ENCODE measurements around the gene ZNRF3.
"Not testable (repeated sequence)": the region's sequence is repeated elsewhere in the genome, so short reads cannot be mapped to it uniquely, and the experiment has no call there.

The ZNRF3 gene

DNA sequence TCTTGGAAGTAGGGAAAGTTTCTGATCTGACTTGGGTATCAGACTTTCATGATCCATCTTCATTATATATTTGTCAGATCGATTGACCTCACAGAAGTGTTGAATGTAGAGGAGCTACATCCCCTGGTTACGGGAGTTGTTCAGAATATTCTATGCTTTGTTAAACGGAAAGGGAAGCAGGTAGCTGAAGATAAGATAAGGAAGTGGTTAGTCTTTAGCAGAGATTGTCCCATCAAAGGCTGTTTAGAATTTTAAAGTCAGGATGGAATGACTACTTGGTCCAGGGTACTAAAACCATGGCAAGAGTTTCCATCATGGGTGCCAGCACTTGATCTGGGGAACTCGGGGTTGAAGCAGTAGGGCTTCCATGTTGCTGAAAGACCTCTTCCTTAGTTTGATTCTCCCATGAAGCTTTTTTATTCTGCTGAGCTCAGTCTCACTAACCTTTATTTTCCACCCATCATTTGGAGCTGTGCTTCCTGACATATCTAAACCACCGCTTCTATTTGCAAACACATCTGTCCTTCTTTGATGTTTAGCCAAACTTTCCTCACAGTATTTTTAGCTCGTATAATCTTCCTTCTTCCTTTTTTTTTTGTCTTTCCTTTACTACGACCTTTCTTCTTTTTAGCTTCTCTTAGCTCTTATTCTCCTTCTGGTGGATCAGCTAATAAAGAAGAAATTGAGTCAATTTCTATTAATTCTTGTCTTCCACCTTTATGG lies 182.3 kb downstream of the ZNRF3 start:
- DNase-seq (ENCODE audit: low read depth in 2 of 2): no peak

- DNase-seq (ENCODE audit: low read depth in 2 of 2): no peak
Observed at GRCh38 chr22:29069463-29069862, 186.1 kb downstream of the ZNRF3 start.

DNA sequence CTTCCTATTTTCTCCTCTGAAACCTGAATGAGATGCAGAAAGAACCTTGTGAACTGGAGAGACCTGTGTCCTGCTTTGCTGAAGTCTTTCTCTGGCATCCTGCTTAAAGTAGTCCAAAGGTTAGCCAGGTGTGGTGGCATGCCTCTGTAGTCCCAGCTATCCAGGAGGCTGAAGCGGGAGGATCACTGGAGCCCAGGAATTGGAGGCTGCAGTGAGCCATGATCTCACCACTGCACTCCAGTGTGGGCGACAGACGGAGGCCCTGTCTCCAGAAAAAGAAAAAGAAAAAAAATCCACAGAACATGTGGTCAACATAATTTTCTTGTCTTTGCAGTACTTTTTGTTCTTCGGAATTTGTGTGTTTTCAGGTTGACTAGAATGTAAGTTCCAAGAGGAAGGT lies 187.1 kb downstream of the ZNRF3 start:
- DNase-seq (ENCODE audit: low read depth in 2 of 2): no peak

DNA sequence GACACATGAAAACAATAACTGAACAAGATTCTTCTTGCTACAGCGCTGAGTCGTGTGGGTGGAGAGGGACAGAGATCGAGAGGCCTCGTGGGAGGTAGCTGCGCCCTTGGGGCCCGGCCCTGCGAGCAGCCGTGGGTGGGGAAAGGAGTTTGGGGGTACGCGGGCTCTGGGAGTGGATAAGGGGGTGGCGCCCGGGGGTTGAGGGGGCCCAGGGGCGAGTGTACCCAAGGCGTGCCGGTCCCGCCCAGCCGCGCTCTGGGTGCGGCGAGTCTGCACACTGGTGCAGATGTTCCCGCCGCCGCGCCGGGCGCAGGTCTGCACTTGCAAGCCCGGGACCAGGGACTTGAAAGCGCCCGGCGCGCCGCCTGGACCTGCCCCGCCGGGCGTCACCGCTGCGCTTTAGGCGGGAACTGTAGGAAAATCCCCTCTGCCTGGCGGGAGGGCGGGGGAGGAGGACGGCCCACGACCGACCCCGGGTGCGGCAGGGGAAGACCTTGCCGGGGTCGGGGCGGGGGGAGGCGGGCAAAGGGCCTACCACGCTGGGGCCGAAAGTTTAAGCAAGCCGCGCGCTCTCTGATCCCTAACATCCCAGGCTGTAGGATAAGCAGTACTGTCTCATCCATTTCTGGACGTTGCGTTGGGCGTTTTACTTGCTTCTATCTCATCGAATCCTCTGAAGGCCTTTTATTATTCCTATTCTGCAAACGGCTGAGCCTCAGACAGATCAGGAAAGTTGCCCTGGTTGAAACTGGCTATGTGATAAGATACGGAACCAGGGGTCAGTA lies 188.1 kb downstream of the ZNRF3 start:
- no peak for DNase-seq (ENCODE audit: low read depth in 2 of 2)

- peak; percentile 61 to 72 for DNase-seq (ENCODE audit: low read depth in 2 of 2)
Observed at GRCh38 chr22:29072193-29072978, 189.0 kb downstream of the ZNRF3 start.

DNA sequence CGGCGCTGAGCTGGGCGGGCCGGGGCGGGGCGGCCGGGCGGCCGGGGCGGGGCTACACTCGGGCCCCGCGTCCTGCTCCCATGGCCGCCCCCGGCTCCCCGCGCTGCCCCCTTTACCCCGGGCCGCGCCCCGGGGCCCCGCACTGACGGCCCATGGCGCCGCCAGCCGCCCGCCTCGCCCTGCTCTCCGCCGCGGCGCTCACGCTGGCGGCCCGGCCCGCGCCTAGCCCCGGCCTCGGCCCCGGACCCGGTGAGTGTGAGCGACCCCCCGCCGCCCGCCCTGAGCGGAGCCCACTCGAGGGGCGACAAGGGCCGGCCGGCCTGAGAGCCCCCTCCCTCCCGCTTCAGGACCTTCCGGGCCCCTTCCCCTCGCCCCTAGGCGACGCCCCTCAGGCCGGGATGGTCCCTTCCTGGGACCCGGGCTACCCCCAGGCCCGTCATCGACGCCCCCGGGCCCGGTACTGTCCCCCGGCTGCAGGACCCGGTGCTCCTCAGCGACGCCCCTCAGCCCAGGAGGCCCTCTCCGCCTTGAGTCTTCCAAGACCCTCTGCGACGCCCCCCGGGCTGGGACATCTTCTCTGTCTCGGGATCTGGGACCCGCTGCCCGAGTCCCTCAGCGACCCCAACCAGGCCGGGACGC lies 189.7 kb downstream of the ZNRF3 start, which contains the start of gene KREMEN1:
TSS of gene KREMEN1 (plus strand) at position 57 of the 639 bp plus-strand sequence. CDS start at position 153, 96 bp downstream.
- DNase-seq (ENCODE audit: low read depth in 2 of 2): no peak

DNA sequence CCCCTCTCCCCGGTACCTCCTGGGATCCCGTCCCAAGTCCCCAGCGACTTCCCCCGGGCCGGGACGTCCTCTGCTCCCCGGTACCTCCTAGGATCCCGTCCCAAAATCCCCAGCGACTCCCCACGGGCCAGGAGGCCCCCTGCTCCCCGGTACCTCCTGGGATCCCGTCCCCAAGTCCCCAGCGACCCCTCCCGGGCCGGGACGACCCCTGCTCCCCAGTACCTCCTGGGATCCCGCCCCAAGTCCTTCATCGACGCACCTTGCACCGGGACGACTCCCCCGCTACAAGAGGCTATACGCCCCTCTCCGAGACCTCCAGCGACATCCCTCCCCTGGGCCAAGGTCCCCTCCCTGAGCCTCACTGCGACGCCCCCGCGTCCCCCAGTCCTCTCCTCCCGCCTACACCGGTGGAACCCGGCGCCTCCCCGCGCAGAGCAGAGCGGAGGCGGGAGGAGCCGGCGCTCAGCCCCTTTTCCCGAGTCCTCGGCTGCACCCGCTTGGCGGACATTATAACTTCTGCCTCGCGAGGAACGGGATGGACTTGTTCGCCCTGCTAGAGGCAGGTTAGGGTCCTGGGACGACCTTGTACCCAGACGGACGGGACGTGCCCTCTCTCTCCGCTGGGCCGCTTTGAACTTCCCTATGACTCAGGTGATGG lies 190.4 kb downstream of the ZNRF3 start:
- no peak for DNase-seq (ENCODE audit: low read depth in 2 of 2)

- DNase-seq (ENCODE audit: low read depth in 2 of 2): no peak
Observed at GRCh38 chr22:29074276-29074772, 191.0 kb downstream of the ZNRF3 start.

GRCh38 chr22:29078036-29078868 lies 194.9 kb downstream of the ZNRF3 start:
- no peak for DNase-seq (ENCODE audit: low read depth in 2 of 2)

DNA sequence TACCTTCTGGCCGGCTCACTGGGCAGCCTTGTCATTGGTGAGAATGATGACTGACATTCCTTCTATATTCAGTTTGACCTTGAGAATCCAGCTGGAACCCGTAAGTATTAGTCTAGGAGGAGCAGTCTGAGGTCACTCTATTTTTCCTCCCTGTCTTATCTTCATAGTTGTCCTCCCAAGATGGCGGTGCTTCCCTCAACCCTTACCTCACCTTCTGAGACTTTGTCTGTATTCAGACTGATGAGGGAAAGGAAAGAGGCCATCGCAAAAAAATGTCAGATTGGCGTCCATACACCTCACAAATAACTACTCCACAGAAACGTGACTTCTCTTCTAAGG lies 195.5 kb downstream of the ZNRF3 start:
- no peak for DNase-seq (ENCODE audit: low read depth in 2 of 2)

DNA sequence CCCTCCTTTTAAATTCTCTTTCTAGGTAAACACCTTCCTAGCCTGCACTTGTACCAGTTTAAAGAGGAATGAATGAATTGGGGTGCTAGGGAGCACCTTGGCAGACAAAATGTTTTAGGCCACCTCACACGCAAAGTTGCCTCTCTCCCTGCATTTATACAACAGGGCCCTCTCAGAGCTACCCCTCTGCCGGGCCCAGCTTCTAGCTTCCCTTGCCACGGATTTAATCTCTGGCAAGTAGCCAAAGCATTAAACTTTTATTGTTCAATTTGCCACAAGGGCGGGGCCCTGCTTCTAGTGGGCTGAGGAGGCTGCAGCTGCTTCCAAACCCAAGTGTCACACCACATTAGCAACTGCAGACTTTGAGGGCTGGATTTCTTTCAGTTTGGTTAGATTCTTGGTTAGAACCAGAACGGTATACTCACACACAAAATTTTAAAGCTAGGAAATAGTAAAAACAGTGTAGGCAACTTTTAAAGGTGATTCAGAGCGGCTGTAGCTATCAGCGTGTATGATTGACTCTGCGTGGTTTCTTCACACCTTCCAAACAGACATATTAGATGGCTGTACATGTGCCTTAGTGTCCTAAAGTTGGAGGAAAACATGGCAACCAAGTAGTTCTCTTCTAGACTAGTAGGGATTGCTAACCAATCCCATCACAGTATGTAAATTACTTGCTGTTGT lies 196.0 kb downstream of the ZNRF3 start:
- DNase-seq (ENCODE audit: low read depth in 2 of 2): no peak

DNA sequence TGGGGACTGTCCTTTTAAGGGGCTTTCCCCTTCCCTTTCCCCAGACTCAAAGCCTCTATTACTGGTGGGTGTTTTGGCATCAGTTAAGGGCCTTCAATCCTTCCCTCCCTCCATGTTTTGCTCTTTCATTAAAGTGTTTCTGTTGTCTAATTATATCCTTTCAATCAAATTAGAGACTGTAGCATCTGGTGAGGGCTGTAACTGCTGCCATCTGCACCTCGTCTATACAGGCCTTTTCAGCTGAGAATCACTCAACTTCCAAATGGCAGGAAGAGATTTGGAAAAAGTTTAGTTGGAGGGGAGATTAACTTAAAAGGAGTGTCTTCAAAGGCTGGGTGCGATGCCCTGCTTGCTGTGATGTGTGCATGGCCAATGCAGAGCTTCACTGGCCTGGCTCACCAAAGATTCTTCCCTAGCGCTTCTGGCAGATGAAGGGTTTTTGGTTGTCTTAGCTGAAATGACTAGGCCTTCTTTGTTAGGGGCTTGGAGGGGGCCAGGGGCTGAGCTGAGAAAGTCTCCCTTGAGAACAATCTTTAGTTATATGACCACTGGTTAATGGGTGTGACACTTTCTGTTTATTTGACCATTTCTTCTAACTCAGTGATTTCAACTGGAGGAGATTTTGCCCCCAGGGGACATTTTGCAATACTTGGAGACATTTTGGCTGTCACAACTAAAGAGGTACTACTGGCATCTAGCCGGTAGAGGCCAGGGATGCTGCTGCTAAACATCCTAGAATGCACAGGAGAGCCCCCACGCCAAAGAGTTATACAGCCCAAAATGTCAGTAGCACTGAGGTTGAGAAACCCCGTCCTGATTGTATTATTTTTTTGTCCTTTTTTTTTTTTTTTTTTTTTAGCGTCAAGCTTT lies 197.0 kb downstream of the ZNRF3 start:
- DNase-seq (ENCODE audit: low read depth in 2 of 2): no peak

GRCh38 chr22:29081517-29082236 lies 198.3 kb downstream of the ZNRF3 start:
- no peak for DNase-seq (ENCODE audit: low read depth in 2 of 2)

DNA sequence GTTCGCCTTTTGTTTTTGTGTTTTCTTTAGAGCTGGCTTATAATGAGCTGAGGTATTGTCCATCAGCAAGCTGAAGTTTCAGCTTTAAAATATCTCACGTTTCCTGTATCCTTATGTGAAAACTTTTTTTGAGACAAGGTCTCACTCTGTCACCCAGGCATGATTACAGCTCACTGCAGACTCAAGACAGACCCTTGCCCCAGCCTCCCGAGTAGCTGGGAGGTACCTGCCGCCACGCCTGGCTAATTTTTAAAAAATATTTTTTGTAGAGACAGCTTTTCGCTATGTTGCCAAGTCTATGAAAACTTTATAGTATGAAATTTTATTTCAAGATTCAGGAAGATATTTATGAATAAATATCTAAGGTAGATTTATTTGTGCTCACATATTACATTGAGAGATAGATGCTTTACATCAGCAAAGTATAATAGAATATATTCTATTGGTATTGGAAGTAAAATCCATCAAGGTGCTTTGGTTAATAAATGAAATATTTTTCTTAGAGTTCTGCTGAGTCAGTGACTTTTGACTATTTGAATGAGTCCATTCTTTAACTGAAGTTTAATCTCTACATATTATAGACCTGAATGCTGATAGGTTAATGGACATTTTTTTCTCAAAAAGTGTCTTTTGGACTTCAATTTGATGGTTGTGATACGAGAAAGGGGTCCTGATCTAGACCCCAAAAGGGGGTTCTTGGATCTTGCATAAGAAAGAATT lies 199.6 kb downstream of the ZNRF3 start:
- no peak for DNase-seq (ENCODE audit: low read depth in 2 of 2)

- not testable (repeated sequence) for DNase-seq (ENCODE audit: low read depth in 2 of 2)
Observed at GRCh38 chr22:29083576-29083932, 200.2 kb downstream of the ZNRF3 start.

- DNase-seq (ENCODE audit: low read depth in 2 of 2): no peak
Observed at GRCh38 chr22:29083933-29084591, 200.7 kb downstream of the ZNRF3 start.

- DNase-seq (ENCODE audit: low read depth in 2 of 2): no peak
Observed at GRCh38 chr22:29087012-29087411, 203.6 kb downstream of the ZNRF3 start.
